TTC549 (cell line): ENCODE data around the gene C2orf81.
A peak's percentile ranks its signal among the peaks of the same experiment; 100 is the strongest.
"Not testable (repeated sequence)": the region's sequence is repeated elsewhere in the genome, so short reads cannot be mapped to it uniquely, and the experiment has no call there.

Experiments used
- FAIRE-seq: peaks from 2 replicates; lab custom pipeline; 2012; peaks lifted over from hg19 to GRCh38; lab: Jason Lieb, UNC

The C2orf81 gene

GRCh38 chr2:74421221-74421870 is at the start of gene C2orf81, which contains the start of gene WDR54:
C2orf81 (minus strand) TSS chr2:74421619; CDS start chr2:74421560, 59 bp downstream.
WDR54 (plus strand) TSS chr2:74421730; CDS start chr2:74422154, 424 bp downstream.
- FAIRE-seq = no peak

- FAIRE-seq = not testable (repeated sequence)
Observed at GRCh38 chr2:74470742-74471141, 49.3 kb upstream of the C2orf81 start.

DNA sequence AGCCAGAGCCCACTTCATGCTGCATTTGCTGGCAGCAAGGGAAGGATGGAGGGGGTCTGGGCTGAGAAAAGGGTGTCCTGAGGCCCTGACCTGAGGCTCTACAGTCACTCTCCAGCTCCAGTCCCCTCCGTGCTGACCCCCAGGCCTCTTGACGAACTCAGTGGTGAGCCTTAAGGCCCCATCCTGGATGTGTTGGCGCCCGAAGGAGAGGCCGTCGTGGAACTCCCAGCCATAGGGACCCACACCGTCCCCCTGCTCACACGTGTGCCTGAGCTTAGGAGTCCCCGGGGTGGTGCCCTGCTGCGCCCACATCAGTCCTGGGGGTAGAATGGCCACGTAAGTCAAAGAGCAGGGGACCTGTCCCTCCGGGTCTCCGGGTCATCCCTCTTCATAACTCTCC is 43.0 kb upstream of the C2orf81 start:
- FAIRE-seq = no peak

DNA sequence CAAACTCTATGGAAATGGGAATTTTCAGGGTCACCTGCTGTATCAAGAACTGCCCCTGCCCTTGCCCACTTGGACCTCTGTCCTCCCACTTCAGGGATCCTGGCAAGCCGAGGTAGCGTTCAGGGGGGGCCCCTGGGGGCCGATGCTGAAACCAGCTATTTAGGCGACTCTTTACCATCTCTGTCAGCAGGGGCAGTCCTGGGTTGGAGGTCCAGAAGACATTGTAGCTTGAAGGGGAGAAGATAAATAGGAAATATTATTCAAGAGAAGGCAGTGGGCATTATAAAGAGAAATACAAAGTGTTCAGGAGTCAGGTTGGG is 41.3 kb upstream of the C2orf81 start:
- no peak for FAIRE-seq

GRCh38 chr2:74462054-74462785 is 40.8 kb upstream of the C2orf81 start:
- no peak for FAIRE-seq

DNA sequence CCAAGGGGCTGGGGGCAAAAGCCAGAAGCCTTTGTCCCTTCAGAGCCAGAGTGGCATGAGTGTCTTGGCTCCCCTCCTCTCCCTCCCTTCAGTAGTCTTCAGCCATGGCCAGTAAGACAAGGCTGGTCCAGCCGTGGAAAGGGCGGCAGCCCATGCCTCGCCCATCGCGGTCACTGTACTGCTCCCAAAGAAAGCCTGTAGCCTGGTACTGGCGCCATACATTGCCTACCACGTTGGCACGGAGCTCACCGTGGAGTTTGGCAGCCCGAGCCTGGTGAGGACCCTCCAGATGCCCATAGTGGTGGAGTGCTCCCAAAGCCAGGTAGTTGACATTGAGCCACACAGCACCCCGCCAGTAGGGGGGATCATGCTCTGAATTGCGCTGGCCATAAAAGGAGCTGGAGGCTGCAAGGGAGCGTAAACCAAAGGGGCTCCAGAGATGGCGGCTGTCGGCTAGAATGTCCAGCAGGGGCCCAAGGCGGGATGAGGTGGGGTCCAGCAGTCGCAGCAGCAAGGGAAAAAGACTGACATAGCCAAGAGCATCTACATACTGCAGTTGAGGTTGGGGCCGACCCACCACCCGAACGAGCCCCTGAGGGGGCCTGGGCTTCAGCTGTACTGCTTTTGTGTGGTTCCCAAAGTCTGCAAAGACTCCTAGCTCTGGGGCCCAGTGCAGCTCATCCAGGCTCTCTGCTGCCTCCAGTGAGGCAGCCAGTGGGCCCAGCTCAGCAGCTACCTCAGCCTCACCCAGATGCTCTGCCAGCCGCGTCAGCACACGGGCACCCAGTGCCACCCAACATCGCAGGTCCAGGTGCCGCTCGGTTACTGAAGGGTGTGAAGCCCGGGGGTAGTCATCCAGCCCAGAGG is 40.0 kb upstream of the C2orf81 start:
- FAIRE-seq = no peak

DNA sequence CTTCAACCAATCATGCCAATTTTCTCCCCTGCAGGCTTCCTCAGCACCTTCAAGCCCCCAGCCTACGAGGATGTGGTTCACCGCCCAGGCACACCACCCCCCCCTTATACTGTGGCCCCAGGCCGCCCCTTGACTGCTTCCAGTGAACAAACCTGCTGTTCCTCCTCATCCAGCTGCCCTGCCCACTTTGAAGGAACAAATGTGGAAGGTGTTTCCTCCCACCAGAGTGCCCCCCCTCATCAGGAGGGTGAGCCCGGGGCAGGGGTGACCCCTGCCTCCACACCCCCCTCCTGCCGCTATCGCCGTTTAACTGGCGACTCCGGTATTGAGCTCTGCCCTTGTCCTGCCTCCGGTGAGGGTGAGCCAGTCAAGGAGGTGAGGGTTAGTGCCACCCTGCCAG is 38.8 kb upstream of the C2orf81 start:
- FAIRE-seq = not testable (repeated sequence)

DNA sequence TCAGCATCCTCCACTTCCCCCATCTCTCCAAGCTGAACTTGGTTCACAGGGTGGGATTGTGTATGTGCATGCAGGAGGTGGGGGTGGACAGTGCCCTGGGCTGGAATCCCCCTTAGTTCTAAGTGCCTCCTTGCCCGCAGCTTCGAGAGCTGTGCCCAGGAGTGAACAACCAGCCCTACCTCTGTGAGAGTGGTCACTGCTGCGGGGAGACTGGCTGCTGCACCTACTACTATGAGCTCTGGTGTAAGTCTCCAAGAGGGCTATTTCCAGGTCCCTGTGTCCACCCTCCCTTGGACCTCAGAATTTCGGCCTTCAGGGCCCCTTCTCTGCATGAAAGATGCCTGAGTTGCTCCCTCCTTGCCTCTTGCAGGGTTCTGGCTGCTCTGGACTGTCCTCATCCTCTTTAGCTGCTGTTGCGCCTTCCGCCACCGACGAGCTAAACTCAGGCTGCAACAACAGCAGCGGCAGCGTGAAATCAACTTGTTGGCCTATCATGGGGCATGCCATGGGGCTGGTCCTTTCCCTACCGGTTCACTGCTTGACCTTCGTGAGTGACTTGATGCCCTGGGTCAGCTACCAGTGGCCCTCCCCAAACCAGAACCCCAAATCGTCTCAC is 38.2 kb upstream of the C2orf81 start:
- not testable (repeated sequence) for FAIRE-seq

- FAIRE-seq = no peak
Observed at GRCh38 chr2:74458938-74459363, 37.5 kb upstream of the C2orf81 start.

DNA sequence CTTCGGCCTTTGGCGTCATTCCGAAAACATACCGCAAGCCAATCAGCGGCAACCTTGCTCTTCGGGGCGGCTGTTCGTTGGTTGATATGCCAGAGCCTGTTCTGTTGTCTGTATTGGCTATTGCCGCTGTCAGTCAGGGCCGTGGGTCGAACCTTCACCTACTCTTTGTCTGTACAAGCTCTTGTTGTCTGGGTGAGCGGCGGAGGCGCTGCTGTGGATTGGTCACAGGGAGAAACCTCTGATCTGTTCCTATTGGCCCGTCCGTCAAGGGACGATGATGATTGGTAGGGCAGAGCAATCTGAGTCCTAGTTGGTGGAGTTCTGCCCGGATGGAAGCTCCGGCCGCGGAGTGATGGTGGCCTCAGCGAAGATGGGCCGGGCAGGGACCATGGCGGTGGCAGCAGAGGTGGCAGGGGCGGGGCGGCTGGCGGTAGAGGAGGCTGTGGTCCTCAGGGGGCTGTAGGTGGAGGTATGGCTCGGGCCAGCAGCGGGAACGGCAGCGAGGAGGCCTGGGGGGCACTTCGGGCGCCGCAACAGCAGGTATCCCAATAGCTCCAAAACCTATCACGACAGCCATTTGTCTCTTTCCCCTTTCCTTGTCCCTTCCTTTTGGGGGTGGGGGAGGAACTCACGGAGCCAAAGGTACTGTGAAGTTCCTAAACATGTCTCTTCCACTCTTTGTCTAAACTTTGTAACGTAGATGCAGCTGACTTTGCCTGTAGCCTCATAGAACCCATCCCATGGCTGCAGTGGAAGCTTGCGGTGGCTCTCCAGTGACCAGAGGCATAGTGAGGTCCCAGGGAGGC is 36.9 kb upstream of the C2orf81 start, which contains the start of gene WBP1:
TSS of gene WBP1 (plus strand) at position 307 of the 806 bp plus-strand sequence. CDS start at position 472, 165 bp downstream.
- FAIRE-seq = peak; percentile 99

DNA sequence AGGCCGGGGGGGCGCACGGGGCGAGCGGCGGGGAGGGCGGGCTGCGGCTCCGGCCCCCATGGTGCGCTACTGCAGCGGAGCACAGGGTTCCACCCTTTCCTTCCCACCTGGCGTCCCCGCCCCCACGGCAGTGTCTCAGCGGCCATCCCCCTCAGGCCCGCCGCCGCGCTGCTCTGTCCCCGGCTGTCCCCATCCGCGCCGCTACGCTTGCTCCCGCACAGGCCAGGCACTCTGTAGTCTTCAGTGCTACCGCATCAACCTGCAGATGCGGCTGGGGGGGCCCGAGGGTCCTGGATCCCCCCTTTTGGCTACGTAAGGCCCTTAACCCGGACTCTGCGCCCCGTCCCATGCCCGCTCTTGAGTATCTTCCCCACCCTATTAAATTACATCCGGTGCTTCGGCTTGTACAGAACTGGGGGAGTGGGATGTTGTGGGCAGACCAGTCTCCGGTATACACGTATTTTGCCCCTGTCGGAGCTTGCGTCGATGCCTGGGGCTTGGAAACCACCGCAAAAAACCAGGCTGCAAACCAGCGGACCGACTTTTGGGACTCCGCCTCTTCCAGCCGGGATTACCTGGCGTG is 36.2 kb upstream of the C2orf81 start:
- FAIRE-seq = no peak

GRCh38 chr2:74457129-74457548 is 35.7 kb upstream of the C2orf81 start:
- no peak for FAIRE-seq

DNA sequence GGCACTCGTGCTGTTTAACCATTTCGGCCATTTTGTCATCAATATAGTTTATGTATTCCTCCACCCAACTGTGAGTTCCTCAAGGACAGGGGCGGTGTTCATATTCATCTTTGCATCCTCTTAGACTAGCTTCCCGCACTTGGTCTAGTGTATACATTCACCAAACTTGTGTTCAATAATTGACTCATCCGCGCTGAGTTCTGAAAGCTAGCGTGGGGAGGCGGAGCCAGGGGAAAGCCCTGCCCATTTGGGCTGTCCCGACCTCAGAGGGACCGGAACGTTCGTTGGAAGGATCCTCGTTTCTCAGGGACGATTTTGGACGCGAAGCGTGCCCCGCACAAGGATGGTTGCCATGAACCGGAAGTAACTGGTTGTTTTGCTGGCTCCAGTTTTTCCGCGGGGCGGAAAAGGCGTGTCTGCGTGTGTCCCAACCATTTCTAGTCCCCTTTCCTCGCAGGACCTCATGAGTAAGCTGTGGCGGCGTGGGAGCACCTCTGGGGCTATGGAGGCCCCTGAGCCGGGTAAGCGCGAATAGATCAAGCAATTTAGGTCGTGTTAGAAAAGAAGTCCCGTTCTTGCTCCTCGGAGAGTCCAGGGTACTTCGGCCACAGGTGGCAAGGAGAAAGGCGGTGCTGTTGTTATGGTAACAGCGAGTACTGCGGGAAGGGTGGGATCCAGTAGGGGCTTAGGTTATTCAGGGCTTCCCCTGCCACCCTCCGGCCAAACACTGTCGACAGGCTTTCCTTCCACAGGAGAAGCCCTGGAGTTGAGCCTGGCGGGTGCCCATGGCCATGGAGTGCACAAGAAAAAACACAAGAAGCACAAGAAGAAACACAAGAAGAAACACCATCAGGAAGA is 33.5 kb upstream of the C2orf81 start, which contains the start of gene INO80B:
TSS of gene INO80B (plus strand) at position 434 of the 858 bp plus-strand sequence. CDS start at position 464, 30 bp downstream.
- FAIRE-seq = peak; percentile 93

- no peak for FAIRE-seq
Observed at GRCh38 chr2:74450570-74451190, 29.3 kb upstream of the C2orf81 start.

GRCh38 chr2:74448771-74449170 is 27.4 kb upstream of the C2orf81 start:
- FAIRE-seq = no peak

- FAIRE-seq = no peak
Observed at GRCh38 chr2:74447230-74447999, 26.0 kb upstream of the C2orf81 start.

GRCh38 chr2:74444498-74445318 is 23.3 kb upstream of the C2orf81 start:
- FAIRE-seq = no peak
